8988T (cell line): Measurements from ENCODE around the gene ETFBKMT.

Experiments
- DNase-seq: peaks from one replicate; pipeline ENCODE4 v3.0.0; 2011

Gene ETFBKMT, protein sequence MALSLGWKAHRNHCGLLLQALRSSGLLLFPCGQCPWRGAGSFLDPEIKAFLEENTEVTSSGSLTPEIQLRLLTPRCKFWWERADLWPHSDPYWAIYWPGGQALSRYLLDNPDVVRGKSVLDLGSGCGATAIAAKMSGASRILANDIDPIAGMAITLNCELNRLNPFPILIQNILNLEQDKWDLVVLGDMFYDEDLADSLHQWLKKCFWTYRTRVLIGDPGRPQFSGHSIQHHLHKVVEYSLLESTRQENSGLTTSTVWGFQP

DNA sequence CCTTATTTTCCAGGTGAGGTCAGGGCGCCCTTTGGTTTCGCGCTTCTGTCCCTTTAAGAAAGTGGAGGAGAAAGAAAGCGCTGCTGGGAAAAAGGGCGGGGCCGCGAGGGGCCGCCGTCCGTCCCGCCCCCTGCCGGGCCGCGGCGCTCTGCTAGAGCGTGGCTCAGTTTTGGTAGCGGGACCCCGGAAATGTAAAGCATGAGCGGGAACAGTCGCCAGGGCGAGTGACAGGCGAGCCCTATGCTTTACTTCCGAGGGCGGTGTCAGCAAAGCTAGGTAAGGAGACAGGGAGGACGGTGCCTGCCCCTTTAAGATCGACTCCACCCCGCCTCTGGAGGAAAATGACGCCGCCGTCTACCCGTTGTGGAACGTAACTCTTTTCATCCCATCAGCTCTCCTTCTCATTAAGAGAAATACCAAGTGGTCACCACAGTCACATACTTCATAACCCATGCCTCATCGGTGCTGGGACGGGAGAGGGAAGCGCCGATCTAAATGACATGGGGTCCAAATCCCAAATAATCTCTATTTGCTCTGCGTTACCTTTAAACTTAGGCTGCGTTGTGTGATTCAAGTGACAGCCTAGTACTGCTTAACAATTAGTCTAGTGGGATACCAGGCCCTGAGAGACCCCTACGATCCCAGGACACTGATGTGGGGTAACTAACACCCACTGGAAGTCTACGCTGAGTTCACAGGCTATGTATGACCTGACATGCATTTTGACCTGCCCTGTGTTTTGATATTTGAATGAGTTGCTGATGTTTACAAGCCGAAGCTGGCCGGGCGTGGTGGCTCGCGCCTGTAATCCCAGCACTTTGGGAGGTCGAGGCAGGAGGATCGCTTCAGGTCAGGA lies at the start of gene ETFBKMT:
ETFBKMT (plus strand) TSS at position 602 of the 856 bp plus-strand sequence. CDS start 2,266 bp downstream, outside the sequence.
- peak; percentile 55 for DNase-seq

DNA sequence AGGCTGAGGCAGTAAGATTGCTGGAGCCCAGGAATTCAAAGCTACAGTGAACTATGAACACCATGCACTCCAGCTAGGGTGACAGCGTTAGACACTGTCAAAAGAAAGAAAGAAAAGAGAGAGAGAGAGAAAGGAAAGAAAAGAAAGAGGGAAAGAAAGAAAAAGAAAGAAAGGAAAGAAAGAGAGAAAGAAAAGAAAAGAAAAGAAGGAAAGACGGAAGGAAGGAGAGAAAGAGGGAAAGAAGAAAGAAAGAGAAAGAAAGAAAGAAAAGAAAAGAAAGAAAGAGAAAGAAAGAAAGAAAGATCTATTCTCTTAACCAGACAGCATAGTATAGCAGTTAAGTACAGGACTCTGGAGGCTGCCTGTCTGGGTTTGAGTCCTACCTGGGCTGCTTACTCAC lies 46.7 kb upstream of the ETFBKMT start:
- no peak for DNase-seq

DNA sequence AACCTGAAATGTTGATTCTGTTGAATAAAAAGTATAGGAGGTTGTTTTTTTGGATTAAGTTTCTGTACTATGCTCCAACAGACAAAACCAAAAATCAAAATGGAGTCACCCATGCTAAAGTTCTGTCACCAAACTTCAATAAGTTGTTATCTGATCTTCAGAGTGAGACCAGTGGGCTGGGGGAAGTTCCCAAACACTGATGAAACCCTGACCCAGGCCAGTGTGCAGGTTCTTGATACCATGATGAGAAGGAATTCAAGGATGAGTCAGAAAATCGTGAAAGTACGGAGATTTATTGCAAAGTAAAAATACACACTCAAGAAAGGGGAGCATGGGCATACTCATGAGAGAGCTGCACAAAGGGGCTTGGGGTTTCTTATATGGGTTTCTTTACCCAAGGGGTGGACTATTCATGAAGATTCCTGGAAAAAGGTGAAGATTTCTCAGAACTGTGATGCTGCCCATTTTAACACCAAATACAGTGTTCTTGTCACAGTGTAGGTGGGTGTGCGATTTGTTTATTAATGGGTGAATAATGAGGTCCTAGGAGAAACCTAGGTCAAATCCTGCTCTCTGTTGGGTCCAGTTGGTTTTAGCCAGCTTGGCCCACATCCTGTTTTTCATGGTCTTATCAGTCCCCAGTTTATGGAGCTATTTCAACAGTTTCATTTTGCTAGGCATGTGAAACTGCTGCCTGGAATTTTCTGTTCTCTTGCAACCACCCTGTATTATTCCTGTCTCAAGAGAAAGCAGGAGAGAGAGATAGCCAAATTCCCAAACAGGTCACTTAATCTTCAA lies 41.1 kb upstream of the ETFBKMT start:
- DNase-seq, result no peak

DNA sequence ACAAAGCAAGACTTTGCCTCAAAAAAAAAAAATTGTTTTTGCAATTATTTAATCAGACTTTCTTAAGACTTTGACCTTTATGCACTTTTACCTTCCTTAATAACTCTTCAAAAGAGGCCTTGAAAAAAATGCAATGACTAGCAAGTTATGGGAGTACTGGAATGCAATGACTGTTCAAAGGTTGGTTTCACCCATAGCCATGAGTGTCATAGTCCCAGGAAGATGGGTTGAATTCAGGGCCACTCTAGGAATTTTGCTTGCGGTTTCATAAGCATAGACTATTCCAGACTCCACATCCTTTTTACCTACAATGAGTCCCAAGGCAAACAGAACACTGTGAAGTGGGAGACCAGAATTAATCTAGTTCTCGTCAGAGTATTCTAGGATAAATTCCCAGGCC lies 39.2 kb upstream of the ETFBKMT start:
- DNase-seq, result no peak

DNA sequence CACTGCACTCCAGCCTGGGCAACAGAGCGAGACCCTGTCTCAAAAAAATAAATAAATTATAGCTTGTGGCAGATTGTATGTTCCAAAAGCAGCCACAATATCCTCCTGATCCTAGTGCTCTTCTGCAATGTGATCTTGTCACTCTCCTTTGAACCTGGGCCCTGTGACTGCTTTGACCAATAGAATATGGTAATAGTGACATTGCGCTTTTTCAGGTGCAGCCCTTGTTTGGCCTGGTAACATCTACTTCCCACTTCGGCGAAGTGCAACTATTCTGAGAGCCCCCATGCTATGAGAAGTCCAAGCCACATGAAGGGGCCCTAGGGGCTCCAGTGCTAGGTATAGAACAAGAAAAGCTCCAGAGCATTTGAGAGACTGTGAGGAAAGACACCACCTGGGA lies 37.5 kb upstream of the ETFBKMT start:
- no peak for DNase-seq

DNA sequence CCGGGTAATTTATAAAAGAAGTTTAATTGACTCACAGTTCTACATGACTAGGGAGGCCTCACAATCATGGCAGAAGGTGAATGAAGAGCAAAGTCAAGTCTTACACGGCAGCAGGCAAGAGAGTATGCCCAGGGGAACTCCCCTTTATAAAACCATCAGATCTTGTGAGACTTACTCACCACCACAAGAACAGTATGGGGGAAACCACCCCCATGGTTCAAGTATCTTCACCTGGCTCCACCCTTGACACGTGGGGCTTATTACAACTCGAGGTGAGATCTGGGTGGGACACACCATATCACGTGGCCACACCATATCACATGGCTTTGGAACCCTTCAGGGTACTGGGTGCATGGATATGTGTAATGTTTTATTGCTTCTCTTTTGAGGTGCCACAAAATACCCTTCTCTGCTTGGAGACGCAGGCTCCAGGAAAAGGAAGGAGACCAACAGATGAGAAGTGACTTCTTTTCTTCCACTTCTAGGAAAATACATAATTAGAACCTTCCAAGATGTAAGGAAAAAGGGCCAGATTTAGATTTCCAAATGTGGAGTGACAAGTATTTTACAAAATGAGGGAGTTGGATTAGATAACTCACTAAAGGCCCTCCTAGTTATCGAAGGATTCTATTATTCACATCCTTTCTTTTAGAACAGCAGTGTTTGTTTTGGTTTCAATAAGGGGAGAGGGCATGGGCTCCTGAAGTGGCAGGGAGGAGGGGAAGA lies 33.1 kb upstream of the ETFBKMT start:
- no peak for DNase-seq

DNA sequence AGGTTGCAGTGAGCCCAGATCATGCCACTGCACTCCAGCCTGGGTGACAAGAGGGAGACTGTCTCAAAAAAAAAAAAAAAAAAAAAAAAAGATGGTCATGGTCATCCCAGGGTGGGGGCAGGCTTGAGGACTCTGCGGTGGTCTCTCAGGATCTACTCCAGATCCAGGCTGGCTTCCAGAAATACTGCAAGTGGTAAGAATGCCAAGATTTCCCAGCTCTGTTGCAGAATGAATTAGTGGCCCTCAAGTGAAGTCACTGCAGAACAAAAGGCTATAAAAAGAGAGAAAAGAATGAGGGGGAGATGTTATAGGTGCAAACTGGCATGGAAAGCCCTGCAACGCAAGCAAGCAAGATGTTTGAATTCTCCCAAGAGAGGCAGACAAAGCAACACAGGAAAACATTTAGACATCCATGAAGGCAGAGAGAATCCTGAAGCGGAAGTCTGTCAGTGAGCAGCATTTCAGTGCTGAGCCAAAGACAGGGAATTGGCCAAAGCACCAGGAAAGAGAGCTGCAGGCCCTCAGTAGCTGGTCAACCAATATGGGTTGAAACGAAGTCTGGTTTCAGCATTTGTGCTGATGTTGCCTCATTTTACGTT lies 31.9 kb upstream of the ETFBKMT start:
- no peak for DNase-seq

DNA sequence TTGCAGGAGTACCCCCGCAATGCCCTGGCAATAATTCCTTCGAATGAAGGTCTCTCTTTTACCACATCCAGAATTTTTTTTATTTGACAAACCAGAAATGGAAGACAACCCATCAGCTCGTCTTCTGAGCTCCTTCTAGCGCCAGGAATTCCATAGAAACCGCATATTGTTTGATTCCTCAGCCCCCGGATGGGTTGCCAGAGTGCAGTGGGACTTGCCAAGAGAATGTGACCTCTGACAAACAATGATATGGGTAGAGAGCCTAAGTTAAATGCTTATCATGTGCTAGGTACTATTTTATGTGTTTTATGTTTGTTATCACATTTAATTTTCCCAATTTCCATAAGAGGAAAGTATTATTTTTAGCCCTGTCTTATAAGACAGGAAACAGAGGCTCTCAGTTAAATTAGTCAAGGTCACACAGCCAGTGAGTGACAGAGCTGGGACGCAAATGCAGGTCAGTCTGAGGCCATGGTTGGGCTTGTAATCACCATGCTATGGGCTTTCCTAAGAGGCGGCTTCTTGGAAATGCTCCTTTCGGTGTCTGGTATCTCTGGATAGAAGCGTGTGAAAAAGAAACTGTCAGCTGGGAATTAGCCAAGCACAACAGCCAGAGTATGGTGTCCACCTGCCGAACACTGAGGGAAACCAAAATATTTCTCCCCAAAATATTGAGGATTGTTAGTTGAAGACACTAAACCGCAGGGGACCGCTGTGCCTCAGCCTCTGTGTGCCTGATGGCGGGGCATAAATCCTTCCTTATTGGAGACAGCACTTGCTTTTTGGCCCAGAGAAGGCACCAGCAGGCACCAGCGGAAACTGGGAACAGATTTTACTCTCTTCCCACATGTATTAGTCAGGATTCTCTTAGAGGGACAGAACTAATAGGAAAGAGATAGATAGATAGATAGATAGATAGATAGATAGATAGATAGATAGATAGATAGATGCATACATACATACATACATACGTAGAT lies 29.4 kb upstream of the ETFBKMT start:
- DNase-seq, result no peak

DNA sequence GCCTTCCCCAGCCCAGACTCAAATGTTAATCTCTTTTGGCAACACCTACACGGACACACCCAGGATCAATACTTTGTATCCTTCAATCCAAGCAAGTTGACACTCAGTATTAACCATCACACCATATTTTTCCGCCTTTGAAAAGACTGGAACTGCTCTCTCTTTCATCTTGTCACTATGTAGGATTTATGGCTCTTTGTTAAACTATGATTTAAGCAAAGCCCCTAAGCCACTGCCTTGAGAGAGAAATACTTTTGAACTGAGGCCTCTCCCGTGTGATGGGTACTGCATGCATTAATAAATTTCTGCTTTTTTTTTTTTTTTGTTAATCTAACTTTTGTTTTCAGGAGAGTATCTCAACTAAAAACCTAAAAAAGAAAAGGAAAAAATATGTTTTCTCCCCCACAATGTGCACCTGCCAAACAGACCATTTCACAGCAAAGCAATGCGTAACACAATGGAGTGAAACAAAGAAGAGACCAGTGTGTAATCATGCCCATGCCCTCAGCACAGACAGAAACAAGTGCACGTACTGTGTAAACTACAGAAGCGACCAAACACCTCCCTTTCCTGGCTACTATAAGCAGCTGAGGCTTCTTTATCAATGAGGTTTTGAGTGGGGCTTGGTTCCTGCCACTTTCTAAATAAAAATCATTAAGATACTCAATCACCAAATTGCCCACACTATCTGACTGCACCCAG lies 28.3 kb upstream of the ETFBKMT start:
- DNase-seq, result no peak

DNA sequence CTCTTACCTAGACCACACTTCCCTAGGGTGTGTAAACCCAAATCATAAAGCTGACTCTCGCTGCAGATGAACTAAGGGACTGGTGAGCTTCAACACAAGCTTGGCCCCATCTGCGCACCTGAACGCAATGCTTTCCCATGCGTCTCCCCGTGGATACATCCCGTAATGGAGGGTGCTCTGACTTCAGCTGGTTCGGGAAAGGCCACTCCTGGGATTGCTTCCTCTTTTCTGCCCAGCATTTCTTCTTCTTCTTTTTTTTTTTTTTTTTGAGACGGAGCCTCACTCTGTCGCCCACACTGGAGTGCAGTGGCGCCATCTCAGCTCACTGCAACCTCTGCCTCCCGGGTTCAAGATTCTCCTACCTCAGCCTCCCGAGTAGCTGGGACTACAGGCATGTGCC lies 27.7 kb upstream of the ETFBKMT start:
- no peak for DNase-seq

DNA sequence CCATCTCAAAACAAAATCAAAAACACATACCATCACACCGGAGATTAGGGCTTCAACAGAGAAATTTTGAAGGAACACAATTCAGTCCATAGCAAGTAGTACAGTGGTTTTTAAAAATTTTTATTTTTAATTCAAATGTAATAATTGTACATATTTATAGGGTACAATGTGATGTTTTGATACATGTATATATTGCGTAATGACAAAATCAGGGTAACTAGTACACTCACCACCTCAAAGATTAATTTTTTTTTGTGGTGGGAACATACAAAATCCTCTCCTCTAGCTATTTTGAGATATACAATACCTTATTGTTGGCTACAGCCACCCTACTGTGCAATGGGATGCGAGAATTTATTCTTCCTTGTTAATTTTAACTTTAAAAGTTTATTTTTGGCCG lies 26.0 kb upstream of the ETFBKMT start:
- DNase-seq, result no peak

DNA sequence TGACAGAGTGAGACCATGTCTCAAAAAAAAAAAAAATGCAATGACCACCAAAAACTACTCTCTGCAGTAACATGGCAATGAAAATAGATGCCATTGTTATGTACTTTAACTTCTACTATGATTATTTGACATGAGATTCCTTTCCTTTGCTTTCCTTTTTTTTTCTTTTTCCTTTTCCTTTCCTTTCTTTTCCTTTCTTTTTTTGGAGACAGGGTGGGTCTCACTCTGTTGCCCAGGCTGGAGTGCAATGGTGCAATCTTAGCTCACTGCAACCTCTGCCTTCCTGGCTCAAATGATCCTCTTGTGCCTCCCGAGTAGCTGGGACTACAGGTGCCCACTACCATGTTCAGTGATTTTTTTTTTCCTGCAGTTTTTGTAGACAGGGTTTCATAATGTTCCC lies 24.9 kb upstream of the ETFBKMT start:
- DNase-seq, result no peak

DNA sequence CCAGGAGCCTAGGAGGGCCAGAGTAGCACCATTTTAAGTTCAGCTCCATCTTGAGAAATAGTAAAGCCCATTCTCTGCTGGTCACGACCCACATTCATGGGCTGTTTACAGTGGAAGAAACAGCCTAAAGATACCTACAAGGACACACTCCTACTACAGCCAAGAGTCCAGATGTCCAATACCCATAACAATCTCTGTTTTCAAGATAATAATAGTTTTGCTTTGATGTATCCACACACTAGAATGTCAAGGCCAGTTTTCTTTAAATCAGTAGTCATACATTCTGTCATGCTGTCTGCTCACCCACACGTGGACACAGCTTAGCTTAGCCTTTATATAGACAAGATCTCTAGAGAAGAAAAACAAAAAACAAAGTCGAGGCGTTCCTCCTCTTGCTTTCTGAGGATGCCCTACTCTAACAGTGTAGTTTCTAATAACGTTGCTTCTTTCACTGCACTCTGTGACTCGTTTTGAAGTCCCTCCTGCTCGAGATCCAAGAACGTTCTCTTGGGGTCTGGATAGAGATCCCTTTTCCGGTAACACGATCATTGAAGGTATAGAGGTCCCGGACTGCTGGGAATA lies 17.9 kb upstream of the ETFBKMT start:
- no peak for DNase-seq

DNA sequence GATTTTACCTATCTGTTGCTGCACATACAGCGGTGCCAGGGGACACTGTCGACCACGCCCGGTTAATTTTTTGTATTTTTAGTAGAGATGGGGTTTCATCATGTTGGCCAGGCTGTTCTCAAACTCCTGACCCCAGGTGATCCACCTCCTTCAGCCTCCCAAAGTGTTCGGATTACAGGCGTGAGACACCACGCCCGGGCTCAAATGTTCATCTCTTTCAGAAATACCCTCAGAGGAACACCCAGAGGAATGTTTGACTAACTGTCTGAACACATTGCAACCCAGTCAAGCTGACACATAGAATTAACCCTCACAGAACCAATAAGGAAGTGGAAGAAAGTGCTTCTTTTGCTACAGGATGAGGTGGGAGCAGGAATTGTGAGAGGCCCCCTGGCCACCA lies 15.0 kb upstream of the ETFBKMT start:
- no peak for DNase-seq

DNA sequence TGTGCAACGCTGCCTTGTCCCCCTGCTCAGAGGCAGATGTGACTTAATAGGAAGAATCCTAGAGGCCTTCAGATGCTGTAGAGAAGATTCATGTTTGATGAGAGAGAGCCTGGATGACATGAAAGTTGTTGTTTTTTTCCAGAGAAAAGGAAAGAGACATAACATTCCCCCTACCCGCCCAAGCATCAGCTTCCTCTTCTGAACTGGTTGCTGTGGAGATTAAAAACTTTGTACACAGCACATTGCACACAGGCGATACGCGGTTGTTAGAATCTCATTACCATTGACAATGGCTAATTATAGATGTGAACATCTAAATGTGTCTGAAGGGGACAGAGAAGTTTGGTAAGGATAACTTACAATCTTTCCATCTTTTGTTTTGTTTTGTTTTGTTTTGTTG lies 13.6 kb upstream of the ETFBKMT start:
- no peak for DNase-seq

DNA sequence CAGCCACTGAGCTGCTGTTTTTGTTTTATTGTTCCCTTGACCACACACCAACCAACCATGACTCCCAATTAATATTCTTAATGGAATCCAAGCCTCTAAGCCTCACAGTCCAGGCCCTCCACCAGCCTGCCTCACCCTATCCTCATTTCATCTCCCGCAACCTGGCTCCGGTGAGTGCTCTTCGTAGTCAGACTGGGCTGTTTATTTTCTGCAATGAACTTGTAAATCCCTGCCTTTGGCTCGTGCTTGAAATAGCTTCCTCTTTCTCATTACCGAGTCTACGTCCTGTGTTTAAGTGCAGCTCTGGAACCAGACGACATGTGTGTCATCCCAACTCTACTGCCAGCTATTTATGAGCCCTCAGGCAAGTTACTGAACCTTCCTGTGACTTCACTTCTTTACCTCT lies 12.4 kb upstream of the ETFBKMT start:
- no peak for DNase-seq

DNA sequence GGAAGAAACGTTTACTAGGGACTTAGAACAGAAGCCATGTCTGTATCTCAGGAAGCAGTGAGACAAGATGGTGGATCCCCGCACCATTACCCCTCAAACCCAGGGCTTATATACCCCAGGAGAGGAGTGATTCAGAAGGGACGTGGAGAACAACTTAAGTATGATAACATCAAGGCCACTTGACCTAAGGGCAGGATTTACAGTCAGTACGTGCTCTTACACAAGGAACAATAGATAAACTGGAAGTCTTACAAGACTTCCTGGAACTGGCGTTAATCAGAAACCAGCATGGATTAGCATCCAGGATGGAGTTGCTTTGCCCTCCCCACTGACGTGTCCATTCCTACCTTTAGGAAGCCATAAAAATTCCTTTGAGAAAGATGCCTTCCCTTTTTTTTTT lies 8.6 kb upstream of the ETFBKMT start:
- DNase-seq, result no peak

DNA sequence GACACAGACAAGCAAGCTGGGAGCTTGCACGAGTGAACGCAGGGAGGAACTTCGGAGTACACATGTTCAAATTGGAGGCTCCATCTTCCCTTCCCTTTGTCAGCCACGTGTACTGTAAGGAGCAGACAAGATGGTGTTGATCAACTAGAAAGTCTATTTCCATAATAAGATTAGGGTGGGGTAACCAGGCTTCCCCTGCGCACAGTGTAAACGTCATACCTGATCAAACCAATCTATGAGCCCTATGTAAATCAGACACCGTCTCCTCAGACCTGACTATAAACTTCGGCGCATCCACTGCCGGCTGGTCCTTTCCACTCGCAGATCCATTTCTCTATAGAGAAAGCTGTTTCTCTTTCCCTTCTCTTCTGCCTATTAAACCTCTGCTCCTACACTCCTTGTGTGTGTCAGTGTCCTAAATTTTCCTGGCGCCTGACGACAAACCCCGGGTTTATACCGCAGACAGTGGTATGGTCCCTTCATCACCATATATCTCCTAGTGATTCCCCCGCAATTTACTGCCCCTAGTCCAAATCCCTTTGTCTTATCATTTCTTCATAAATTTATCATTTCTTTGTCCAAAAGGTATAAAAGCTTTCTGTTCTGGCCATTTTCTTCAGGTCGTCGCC lies 7.5 kb upstream of the ETFBKMT start:
- no peak for DNase-seq

DNA sequence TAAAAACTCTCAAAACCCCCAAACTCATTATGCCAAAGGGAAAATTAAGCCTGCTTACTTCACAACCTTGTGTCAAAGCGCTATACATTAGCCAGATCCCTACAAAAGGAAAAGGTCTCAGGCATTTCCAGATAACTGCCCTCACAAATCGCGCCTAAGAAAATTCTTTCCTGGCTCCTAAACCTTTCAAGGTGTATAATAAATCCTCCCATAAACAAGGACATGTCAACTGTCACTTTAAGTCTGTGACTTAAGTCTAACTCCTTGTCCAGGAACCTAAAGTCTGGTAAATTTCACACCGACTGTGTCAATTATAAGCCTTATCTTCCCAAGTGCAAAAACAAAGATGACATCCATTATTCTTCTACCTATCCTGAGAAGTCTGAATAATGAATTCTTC lies 4.3 kb upstream of the ETFBKMT start:
- no peak for DNase-seq

DNA sequence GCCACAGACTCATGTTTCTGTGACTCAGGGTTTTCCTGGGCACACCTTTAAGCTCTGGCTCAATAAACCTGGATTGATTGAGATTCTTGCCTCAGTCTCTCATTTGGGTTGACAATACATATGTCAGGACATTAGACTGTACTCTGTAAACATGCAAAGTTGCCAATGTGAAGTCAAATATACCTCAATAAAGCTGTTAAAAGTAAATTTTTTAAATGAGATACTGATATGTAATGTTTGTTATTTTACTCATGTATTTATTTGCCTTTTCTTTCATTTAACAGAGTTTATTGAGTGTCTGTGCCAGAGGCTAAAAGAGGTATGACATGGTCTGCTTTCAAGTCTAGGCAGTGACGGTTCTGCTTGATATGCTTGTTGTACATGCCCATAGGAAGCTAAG lies 3.7 kb upstream of the ETFBKMT start:
- no peak for DNase-seq
